ENCODE results near the gene BARX2.

DNA sequence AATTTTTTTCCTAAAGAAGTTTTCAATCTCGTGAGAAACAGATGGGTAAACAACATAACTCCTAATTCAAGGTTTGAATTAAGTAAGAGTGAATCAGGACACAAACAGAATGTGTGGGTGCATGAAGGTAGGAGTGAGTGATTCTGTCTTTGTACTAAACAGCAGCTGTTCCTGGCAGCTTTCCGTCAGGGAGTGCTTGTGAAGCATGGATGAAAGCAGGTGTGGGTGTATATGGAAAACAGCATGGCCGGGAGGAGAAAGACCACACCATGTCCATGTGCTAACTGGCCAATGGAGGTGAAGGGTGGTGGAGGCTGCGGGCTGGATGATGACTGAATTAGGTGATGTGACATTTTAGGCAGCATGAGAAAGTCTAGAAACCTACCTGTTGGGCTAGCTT lies 49.6 kb downstream of the BARX2 start:
- TF ChIP-seq POLR2A (IDR thresholded peaks at IDR 0.05; ENCODE audit: low read depth, low read length) (no peak), POLR2AphosphoS5 (IDR thresholded peaks at IDR 0.05; ENCODE audit: low read depth, low read length) (no peak), TAF1 (IDR thresholded peaks at IDR 0.05; ENCODE audit: low read depth, low read length) (no peak), PAX5 (IDR thresholded peaks at IDR 0.05; ENCODE audit: insufficient read depth, low read length, severe bottlenecking) (no peak), SPI1 (IDR thresholded peaks at IDR 0.05; ENCODE audit: low read depth, low read length) (no peak), POU2F2 (IDR thresholded peaks at IDR 0.05; ENCODE audit: low read depth, low read length) (no peak)

All from GM12891 (cell line).